HepG2 (cell line): ENCODE data around the gene HARBI1. TPM values are rescaled to one million over a fixed set of nuclear protein-coding genes. Genes with fewer than 3 reads are reported as not detected.

ENCODE experiments used
- CBFB ChIP-seq: sonication (generic); formaldehyde crosslinking; IDR thresholded peaks from 2 replicates; pipeline ENCODE4 v1.4.0; 2020; ENCODE audit warnings: missing genetic modification reagents
- GTF2F1 ChIP-seq: fragments of 150-350 bp; IDR thresholded peaks from 2 replicates; pipeline ENCODE4 v1.6.1; 2014; ENCODE audit warnings: low read length
- MBD4 ChIP-seq: IDR thresholded peaks from 2 replicates; pipeline ENCODE4 v1.6.1; 2012; ENCODE audit warnings: low read length, inconsistent platforms, borderline replicate concordance
- NFE2L2 ChIP-seq: fragments of 150-350 bp; IDR thresholded peaks from 2 replicates; pipeline ENCODE4 v1.6.1; 2014; ENCODE audit warnings: low read length
- PITX1 ChIP-seq: sonication (generic); formaldehyde crosslinking; IDR thresholded peaks from 2 replicates; pipeline ENCODE4 v1.5.1; 2020; ENCODE audit warnings: mild to moderate bottlenecking, missing genetic modification reagents
- RERE ChIP-seq: IDR thresholded peaks from 2 replicates; pipeline ENCODE4 v1.6.1; 2016; ENCODE audit warnings: low read depth, missing genetic modification reagents, missing compliant biosample characterization
- TCF12 ChIP-seq, 2 experiments: fragments of 450-650 bp in 1 of 2; sonication (generic) in 1 of 2; formaldehyde crosslinking in 1 of 2; IDR thresholded peaks; 2 replicates each; pipeline versions ENCODE4 v1.6.1 to v1.8.0; 2017 to 2022; ENCODE audit warnings: antibody characterized with exemption in 1 of 2, mild to moderate bottlenecking in 1 of 2, missing genetic modification reagents in 1 of 2, moderate library complexity in 1 of 2
- TEF ChIP-seq: sonication (generic); formaldehyde crosslinking; IDR thresholded peaks from 2 replicates; pipeline ENCODE4 v1.5.0; 2020; ENCODE audit warnings: missing genetic modification reagents
- TRIM24 ChIP-seq: sonication (generic); formaldehyde crosslinking; IDR thresholded peaks from 2 replicates; pipeline ENCODE4 v1.8.0; 2022; ENCODE audit warnings: mild to moderate bottlenecking, missing genetic modification reagents
- ZFP90 ChIP-seq: sonication (generic); formaldehyde crosslinking; IDR thresholded peaks from 2 replicates; pipeline ENCODE4 v1.8.0; 2022; ENCODE audit warnings: missing genetic modification reagents, mild to moderate bottlenecking, inconsistent platforms, borderline replicate concordance
- ZNF513 ChIP-seq: sonication (generic); formaldehyde crosslinking; conservative IDR thresholded peaks from 2 replicates; pipeline ENCODE4 v1.5.0; 2020; ENCODE audit warnings: missing genetic modification reagents
- ZNF891 ChIP-seq: sonication (generic); formaldehyde crosslinking; IDR thresholded peaks from 2 replicates; pipeline ENCODE4 v1.5.0; 2020; ENCODE audit warnings: mild to moderate bottlenecking, missing genetic modification reagents
- polyA plus RNA-seq, 8 experiments: library from polyadenylated mRNA; depleted of rRNA in 3 of 8; stranded (reverse) in 7 of 8; unstranded in 1 of 8; fragments of >200 nt; fragmentation: Illumina TruSeq in 4 of 8; extraction: Trizol in 4 of 8; gene quantifications; 2 replicates each; pipeline versions ENCODE4 v1.2.1 to v1.2.3, GENCODE V29; 2011 to 2016; ENCODE audit warnings: low read depth in 4 of 8, missing spikeins in 1 of 8, mixed read lengths in 1 of 8; ENCODE audit not compliant: insufficient read depth in 1 of 8
- total RNA-seq, 5 experiments: library from RNA; depleted of rRNA; stranded (reverse); fragments of >200 nt; fragmentation: Illumina TruSeq; extraction: Trizol; gene quantifications; 2 replicates each; pipeline ENCODE4 v1.2.3, GENCODE V29; 2016; ENCODE audit warnings: low read depth in 1 of 5
- TF ChIP-seq, protein P1 (sequence below): sonication (generic); formaldehyde crosslinking; IDR thresholded peaks from 2 replicates; pipeline ENCODE4 v1.4.0; 2020; ENCODE audit warnings: missing genetic modification reagents, mild to moderate bottlenecking, borderline replicate concordance
- TF ChIP-seq, protein P2 (sequence below): sonication (generic); formaldehyde crosslinking; IDR thresholded peaks from 2 replicates; pipeline ENCODE4 v1.5.1; 2020; ENCODE audit warnings: missing genetic modification reagents, mild to moderate bottlenecking, borderline replicate concordance
- TF ChIP-seq, protein P3 (sequence below): IDR thresholded peaks from 2 replicates; pipeline ENCODE4 v1.6.1; 2018; ENCODE audit warnings: missing genetic modification reagents, mild to moderate bottlenecking, missing compliant biosample characterization

The HARBI1 gene
- total and polyA plus RNA-seq, 2 of the 13 experiments (the other 11 are each of a cell fraction or from before 2014, with no cell fraction given) = 2.5 to 4.8 TPM

- TF ChIP-seq ZNF513 (CRISPR knock-in tag) = no peak
- TF ChIP-seq TEF = no peak
- TF ChIP-seq, protein P1, sequence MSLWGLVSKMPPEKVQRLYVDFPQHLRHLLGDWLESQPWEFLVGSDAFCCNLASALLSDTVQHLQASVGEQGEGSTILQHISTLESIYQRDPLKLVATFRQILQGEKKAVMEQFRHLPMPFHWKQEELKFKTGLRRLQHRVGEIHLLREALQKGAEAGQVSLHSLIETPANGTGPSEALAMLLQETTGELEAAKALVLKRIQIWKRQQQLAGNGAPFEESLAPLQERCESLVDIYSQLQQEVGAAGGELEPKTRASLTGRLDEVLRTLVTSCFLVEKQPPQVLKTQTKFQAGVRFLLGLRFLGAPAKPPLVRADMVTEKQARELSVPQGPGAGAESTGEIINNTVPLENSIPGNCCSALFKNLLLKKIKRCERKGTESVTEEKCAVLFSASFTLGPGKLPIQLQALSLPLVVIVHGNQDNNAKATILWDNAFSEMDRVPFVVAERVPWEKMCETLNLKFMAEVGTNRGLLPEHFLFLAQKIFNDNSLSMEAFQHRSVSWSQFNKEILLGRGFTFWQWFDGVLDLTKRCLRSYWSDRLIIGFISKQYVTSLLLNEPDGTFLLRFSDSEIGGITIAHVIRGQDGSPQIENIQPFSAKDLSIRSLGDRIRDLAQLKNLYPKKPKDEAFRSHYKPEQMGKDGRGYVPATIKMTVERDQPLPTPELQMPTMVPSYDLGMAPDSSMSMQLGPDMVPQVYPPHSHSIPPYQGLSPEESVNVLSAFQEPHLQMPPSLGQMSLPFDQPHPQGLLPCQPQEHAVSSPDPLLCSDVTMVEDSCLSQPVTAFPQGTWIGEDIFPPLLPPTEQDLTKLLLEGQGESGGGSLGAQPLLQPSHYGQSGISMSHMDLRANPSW = no peak; the same call in 1 of the 2 replicates
- TF ChIP-seq ZFP90 (CRISPR knock-in tag) = peak; percentile 66; the same call in 1 of the 2 replicates
- TF ChIP-seq, protein P2, sequence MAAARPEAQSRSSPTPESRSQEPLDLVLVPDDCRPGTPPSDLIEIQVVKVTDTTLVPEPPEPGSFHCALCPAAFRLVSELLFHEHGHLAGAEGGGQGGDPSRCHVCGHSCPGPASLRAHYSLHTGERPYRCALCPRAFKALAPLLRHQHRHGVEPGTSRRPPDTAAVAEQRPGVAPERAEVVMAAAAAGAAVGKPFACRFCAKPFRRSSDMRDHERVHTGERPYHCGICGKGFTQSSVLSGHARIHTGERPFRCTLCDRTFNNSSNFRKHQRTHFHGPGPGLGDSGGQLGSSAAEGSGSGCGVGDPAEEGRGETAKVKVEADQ (CRISPR knock-in tag) = peak; percentile 75; the same call in 1 of the 2 replicates
- no peak for TF ChIP-seq TRIM24 (CRISPR knock-in tag)
- TF ChIP-seq, protein P3, sequence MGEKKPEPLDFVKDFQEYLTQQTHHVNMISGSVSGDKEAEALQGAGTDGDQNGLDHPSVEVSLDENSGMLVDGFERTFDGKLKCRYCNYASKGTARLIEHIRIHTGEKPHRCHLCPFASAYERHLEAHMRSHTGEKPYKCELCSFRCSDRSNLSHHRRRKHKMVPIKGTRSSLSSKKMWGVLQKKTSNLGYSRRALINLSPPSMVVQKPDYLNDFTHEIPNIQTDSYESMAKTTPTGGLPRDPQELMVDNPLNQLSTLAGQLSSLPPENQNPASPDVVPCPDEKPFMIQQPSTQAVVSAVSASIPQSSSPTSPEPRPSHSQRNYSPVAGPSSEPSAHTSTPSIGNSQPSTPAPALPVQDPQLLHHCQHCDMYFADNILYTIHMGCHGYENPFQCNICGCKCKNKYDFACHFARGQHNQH (CRISPR knock-in tag) = peak; percentile 85
- no peak for TF ChIP-seq NFE2L2
- TF ChIP-seq TCF12 (IDR thresholded peaks at IDR 0.05) = no peak
- peak; percentile 21; the same call in 1 of the 2 replicates for TF ChIP-seq TCF12 (CRISPR knock-in tag; IDR thresholded peaks at IDR 0.05)
- no peak for TF ChIP-seq RERE (CRISPR knock-in tag)
- no peak for TF ChIP-seq MBD4
- peak; percentile 91 for TF ChIP-seq CBFB (CRISPR knock-in tag)
- no peak for TF ChIP-seq GTF2F1
- no peak; the same call in 1 of the 2 replicates for TF ChIP-seq PITX1
- TF ChIP-seq ZNF891 (CRISPR knock-in tag) = peak; percentile 84
These were observed 23.3 kb downstream of the HARBI1 start, which contains the start of gene AMBRA1 (continued) for GRCh38 chr11:46593550-46594373.
